Measurements from ENCODE around the gene GIMD1. TPM values are rescaled to one million over a fixed set of nuclear protein-coding genes. Genes with fewer than 3 reads are reported as not detected.
A peak's percentile ranks its signal among the peaks of the same experiment; 100 is the strongest.

Gene GIMD1
- total RNA-seq, 1 donor from 2014 or later: not detected

DNA sequence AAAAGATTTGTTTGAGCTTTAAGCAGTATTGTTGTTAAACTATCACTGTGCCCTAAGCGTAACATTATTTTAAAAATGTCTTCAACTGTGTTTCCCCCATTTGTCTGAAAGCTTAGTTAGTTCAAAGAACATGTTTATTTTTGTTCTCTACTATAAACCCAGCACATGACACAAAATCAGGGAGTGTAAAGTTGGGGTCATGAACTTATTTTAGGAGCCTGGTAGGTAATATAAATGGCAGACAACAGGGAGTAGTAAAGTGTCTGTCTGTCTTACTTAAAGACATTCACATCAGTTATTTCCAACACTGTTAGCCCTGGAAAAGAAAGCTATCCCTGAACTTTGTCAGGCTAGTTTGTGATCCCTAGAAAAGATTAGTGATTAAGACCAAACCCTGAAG is 48.3 kb downstream of the GIMD1 start:
- no peak for TF ChIP-seq CTCF (IDR thresholded peaks at IDR 0.05; ENCODE audit: unreplicated experiment)

DNA sequence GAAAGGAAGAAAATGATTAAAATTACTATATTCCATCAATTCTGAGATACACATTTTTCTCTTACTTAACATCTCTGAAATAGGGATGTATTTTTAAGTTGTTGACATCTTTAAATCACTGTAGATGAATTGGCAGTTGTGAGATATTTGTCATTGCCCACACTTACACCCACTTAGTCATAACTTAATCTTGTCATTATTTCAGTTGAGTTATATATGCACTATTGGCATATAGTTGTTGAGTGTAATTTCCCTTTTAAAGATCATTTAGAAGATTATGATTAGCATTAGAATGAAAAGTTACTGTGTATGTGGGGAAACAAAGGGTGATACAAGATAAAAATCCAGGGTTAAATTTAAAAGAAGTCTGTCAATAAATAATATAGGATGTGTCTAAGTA is 50.1 kb downstream of the GIMD1 start:
- DNase-seq (ENCODE audit: low spot score): no peak
- peaks cover 7% of the 10 kb centered on the region for H3K4me1 Mint-ChIP-seq (ENCODE audit: unreplicated experiment)
- H3K9me3 Mint-ChIP-seq (ENCODE audit: unreplicated experiment): no peaks in the 10 kb centered on the region
- no peak for TF ChIP-seq CTCF (IDR thresholded peaks at IDR 0.05; ENCODE audit: unreplicated experiment)
- H3K4me3 Mint-ChIP-seq (ENCODE audit: unreplicated experiment): no peak overlapping the region
- H3K36me3 Mint-ChIP-seq (ENCODE audit: low read depth, unreplicated experiment): peaks cover 12% of the 10 kb centered on the region
- H3K27ac Mint-ChIP-seq (ENCODE audit: unreplicated experiment): peak overlapping the region; percentile 42
- H3K27me3 Mint-ChIP-seq (ENCODE audit: unreplicated experiment): no peaks in the 10 kb centered on the region

More for the DNA sequence above, 48.3 kb downstream of the GIMD1 start:
- DNase-seq (ENCODE audit: low spot score): no peak
- Mint-ChIP-seq H3K27ac (ENCODE audit: unreplicated experiment) (no peak overlapping the region), H3K4me1 (ENCODE audit: unreplicated experiment) (peaks cover 3% of the 10 kb centered on the region), H3K4me3 (ENCODE audit: unreplicated experiment) (peak overlapping the region; percentile 71), H3K27me3 (ENCODE audit: unreplicated experiment) (no peaks in the 10 kb centered on the region), H3K9me3 (ENCODE audit: unreplicated experiment) (no peaks in the 10 kb centered on the region), H3K36me3 (ENCODE audit: low read depth, unreplicated experiment) (peaks cover 12% of the 10 kb centered on the region)

DNA sequence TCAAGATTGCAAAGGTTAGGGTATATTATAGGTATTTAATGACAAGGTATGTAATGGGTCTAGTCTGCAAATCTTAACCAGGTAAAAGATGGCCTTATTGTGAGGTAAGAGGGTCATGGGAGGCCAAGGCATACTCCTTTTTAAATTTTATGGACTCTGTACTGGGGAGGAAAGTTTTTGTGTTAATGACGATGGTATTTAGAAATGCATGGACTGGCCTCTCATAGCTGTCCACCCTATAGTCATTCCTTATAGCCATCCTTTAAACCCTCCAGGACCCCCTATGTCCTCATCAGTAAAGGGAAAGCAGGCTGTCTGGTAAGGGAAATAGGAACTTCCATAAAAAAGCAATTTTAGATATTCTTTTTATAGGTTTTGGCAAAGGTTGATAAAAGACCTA is 50.8 kb downstream of the GIMD1 start:
- no peak for TF ChIP-seq CTCF (IDR thresholded peaks at IDR 0.05; ENCODE audit: unreplicated experiment)
- no peak overlapping the region for H3K27ac Mint-ChIP-seq (ENCODE audit: unreplicated experiment)
- no peak overlapping the region for H3K4me3 Mint-ChIP-seq (ENCODE audit: unreplicated experiment)
- no peaks in the 10 kb centered on the region for H3K27me3 Mint-ChIP-seq (ENCODE audit: unreplicated experiment)
- DNase-seq (ENCODE audit: low spot score): no peak
- peaks cover 12% of the 10 kb centered on the region for H3K36me3 Mint-ChIP-seq (ENCODE audit: low read depth, unreplicated experiment)
- no peaks in the 10 kb centered on the region for H3K9me3 Mint-ChIP-seq (ENCODE audit: unreplicated experiment)
- peaks cover 7% of the 10 kb centered on the region for H3K4me1 Mint-ChIP-seq (ENCODE audit: unreplicated experiment)

DNA sequence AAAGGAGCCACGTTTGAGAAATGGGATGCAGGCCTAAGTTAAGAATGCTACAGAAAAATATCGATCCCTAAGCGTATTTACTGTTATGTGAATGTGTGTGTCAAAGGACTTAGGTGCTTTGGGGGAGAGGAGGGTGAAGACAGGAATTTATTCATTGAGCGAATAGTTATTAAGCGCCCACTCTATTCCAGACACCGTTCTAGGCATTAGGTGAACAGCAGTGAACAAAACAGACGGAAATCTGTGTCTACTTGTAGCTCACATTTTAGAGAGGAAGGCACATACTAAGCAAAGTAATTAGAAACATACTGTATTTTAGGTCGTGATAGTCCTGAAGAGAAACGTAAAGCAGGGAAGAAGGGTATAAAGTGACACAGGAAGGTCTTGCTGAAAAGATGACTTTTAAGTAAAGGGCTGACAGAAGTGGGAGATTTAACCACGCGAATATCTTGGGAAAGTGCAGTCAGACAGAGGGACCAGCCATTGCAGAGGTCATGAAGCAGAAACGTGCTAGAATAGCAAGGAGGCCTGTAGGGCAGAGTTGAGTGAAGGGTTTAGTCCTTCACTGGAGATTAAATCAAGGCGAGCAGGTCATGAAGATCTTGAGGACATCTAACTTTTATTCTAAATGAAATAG is 51.7 kb downstream of the GIMD1 start:
- H3K4me1 Mint-ChIP-seq (ENCODE audit: unreplicated experiment): peaks cover 7% of the 10 kb centered on the region
- no peaks in the 10 kb centered on the region for H3K27me3 Mint-ChIP-seq (ENCODE audit: unreplicated experiment)
- H3K9me3 Mint-ChIP-seq (ENCODE audit: unreplicated experiment): no peaks in the 10 kb centered on the region
- no peak overlapping the region for H3K27ac Mint-ChIP-seq (ENCODE audit: unreplicated experiment)
- no peak overlapping the region for H3K4me3 Mint-ChIP-seq (ENCODE audit: unreplicated experiment)
- DNase-seq (ENCODE audit: low spot score): no peak
- TF ChIP-seq CTCF (IDR thresholded peaks at IDR 0.05; ENCODE audit: unreplicated experiment): no peak
- H3K36me3 Mint-ChIP-seq (ENCODE audit: low read depth, unreplicated experiment): peaks cover 12% of the 10 kb centered on the region

- Mint-ChIP-seq H3K27ac (ENCODE audit: unreplicated experiment) (no peak within 1 kb of the TSS), H3K4me1 (ENCODE audit: unreplicated experiment) (peaks cover 7% of the 10 kb centered on the region), H3K9me3 (ENCODE audit: unreplicated experiment) (no peaks in the 10 kb centered on the region), H3K4me3 (ENCODE audit: unreplicated experiment) (no peak within 1 kb of the TSS), H3K36me3 (ENCODE audit: low read depth, unreplicated experiment) (peaks cover 12% of the 10 kb centered on the region), H3K27me3 (ENCODE audit: unreplicated experiment) (no peaks in the 10 kb centered on the region)
- TF ChIP-seq CTCF (IDR thresholded peaks at IDR 0.05; ENCODE audit: unreplicated experiment): no peak
- DNase-seq (ENCODE audit: low spot score): peak; percentile 83
Observed at GRCh38 chr4:106315968-106316772, 52.4 kb downstream of the GIMD1 start, which contains the start of the genes AIMP1 and TBCK. AIMP1 (plus strand) TSS chr4:106316550; CDS start chr4:106325010, 8,460 bp downstream. TBCK (minus strand) TSS chr4:106316209; CDS start chr4:106308960, 7,249 bp downstream.
